H1 (cell line): ENCODE measurements around the gene FSTL4. TPM values are rescaled to one million over a fixed set of nuclear protein-coding genes. Genes with fewer than 3 reads are reported as not detected.

Experiments
- SIRT6 ChIP-seq: IDR thresholded peaks from one replicate; pipeline ENCODE4 v1.7.1; 2012; ENCODE audit warnings: low read length, inconsistent platforms
- polyA plus RNA-seq, 7 experiments: library from polyadenylated mRNA; depleted of rRNA in 3 of 7; stranded (reverse) in 5 of 7; unstranded in 2 of 7; fragments of >200 nt in 5 of 7; fragments of 200-250 nt in 2 of 7; gene quantifications; 1 replicate in 5 of 7; 2 replicates in 1 of 7; 4 replicates in 1 of 7; pipeline versions ENCODE4 v1.2.1 to v1.2.3, GENCODE V29; 2011 to 2013; ENCODE audit warnings: missing spikeins in 2 of 7, mixed read lengths in 2 of 7
- total RNA-seq: library from RNA; stranded (reverse); fragmentation: NEBNext Ultra II Directional; extraction: Animal tissue kit (Norgen Biotek cat#: 25700); gene quantifications from 2 replicates; pipeline ENCODE4 v1.2.1, GENCODE V29; 2021
- TF ChIP-seq, protein P1 (sequence below): fragments of 300-600 bp; sonication (generic); IDR thresholded peaks from 2 replicates; pipeline ENCODE4 v1.7.1; 2012; ENCODE audit warnings: low read length, moderate library complexity, mild to moderate bottlenecking, inconsistent platforms; ENCODE audit not compliant: insufficient replicate concordance

FSTL4 gene
- total and polyA plus RNA-seq, 2 of the 8 experiments (the other 6 are each of a cell fraction or from before 2014, with no cell fraction given), result 3.1 to 4.1 TPM

DNA sequence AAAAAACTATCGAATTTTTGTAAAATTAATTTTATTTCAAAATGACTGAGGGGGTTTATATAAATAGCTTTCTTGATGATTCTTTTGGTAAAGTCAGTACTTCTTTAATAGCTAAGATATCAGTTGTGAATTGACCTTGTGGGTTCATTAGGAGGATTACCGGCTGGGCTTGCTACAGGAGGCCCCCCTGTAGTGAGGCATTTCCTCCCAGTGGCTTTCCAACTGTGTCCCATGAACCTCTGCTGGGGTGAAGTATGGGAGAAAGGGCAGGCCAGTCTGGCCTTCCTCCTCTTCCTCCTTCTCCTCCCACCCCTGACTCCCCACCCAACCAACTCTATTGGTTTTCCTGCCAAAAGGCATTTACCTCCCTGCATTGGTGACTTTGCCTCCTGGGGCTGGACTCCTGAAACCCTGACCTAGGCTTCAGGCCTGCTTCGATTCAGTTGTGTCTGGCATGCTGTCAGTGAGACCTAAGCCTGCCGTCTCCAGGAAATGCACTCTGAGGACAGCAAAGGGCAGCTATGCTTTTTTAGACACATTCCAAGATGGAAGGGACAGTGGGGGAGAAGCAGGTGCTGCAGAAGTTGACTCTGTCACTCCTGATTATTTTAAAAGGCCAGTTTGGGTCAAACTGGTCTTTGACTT lies 415.8 kb downstream of the FSTL4 start (continued):
- TF ChIP-seq, protein P1, sequence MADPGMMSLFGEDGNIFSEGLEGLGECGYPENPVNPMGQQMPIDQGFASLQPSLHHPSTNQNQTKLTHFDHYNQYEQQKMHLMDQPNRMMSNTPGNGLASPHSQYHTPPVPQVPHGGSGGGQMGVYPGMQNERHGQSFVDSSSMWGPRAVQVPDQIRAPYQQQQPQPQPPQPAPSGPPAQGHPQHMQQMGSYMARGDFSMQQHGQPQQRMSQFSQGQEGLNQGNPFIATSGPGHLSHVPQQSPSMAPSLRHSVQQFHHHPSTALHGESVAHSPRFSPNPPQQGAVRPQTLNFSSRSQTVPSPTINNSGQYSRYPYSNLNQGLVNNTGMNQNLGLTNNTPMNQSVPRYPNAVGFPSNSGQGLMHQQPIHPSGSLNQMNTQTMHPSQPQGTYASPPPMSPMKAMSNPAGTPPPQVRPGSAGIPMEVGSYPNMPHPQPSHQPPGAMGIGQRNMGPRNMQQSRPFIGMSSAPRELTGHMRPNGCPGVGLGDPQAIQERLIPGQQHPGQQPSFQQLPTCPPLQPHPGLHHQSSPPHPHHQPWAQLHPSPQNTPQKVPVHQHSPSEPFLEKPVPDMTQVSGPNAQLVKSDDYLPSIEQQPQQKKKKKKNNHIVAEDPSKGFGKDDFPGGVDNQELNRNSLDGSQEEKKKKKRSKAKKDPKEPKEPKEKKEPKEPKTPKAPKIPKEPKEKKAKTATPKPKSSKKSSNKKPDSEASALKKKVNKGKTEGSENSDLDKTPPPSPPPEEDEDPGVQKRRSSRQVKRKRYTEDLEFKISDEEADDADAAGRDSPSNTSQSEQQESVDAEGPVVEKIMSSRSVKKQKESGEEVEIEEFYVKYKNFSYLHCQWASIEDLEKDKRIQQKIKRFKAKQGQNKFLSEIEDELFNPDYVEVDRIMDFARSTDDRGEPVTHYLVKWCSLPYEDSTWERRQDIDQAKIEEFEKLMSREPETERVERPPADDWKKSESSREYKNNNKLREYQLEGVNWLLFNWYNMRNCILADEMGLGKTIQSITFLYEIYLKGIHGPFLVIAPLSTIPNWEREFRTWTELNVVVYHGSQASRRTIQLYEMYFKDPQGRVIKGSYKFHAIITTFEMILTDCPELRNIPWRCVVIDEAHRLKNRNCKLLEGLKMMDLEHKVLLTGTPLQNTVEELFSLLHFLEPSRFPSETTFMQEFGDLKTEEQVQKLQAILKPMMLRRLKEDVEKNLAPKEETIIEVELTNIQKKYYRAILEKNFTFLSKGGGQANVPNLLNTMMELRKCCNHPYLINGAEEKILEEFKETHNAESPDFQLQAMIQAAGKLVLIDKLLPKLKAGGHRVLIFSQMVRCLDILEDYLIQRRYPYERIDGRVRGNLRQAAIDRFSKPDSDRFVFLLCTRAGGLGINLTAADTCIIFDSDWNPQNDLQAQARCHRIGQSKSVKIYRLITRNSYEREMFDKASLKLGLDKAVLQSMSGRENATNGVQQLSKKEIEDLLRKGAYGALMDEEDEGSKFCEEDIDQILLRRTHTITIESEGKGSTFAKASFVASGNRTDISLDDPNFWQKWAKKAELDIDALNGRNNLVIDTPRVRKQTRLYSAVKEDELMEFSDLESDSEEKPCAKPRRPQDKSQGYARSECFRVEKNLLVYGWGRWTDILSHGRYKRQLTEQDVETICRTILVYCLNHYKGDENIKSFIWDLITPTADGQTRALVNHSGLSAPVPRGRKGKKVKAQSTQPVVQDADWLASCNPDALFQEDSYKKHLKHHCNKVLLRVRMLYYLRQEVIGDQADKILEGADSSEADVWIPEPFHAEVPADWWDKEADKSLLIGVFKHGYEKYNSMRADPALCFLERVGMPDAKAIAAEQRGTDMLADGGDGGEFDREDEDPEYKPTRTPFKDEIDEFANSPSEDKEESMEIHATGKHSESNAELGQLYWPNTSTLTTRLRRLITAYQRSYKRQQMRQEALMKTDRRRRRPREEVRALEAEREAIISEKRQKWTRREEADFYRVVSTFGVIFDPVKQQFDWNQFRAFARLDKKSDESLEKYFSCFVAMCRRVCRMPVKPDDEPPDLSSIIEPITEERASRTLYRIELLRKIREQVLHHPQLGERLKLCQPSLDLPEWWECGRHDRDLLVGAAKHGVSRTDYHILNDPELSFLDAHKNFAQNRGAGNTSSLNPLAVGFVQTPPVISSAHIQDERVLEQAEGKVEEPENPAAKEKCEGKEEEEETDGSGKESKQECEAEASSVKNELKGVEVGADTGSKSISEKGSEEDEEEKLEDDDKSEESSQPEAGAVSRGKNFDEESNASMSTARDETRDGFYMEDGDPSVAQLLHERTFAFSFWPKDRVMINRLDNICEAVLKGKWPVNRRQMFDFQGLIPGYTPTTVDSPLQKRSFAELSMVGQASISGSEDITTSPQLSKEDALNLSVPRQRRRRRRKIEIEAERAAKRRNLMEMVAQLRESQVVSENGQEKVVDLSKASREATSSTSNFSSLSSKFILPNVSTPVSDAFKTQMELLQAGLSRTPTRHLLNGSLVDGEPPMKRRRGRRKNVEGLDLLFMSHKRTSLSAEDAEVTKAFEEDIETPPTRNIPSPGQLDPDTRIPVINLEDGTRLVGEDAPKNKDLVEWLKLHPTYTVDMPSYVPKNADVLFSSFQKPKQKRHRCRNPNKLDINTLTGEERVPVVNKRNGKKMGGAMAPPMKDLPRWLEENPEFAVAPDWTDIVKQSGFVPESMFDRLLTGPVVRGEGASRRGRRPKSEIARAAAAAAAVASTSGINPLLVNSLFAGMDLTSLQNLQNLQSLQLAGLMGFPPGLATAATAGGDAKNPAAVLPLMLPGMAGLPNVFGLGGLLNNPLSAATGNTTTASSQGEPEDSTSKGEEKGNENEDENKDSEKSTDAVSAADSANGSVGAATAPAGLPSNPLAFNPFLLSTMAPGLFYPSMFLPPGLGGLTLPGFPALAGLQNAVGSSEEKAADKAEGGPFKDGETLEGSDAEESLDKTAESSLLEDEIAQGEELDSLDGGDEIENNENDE, result no peak
- TF ChIP-seq SIRT6, result no peak
